Measurements from ENCODE around the gene ARL5B.

DNA sequence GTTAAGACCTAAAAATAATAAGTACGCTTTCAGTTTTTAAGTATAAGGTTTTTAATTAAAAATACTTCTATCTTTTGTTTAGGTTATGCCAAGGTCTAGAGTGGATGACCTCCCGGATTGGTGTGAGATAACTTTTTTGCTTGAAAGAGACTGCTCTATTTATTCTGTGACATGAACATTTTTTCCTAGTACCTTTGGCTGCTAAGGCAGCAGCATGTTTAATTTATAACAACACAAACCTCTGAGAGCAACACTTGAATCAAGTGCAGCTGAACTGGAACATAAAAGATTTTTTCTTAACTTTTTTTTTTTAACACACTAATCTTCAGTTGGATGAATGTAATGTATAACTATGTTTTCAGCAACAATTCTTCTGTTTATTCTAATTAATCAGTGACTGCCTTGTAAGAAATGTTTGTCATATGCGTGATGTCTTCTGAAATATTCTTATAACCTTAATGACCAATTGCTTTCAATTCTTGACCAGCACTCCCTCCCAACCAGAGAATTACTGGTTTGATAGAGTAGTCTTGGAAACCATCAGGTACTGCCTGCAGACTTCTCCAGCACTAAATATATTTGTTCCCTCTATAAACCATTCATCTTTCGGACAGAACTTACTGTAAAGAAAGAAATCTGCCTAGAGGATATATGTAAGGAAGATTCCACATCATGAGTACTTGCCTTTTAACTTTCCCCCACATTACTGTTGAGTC, 16.0 kb downstream of the ARL5B start:
- TF ChIP-seq, protein P1, sequence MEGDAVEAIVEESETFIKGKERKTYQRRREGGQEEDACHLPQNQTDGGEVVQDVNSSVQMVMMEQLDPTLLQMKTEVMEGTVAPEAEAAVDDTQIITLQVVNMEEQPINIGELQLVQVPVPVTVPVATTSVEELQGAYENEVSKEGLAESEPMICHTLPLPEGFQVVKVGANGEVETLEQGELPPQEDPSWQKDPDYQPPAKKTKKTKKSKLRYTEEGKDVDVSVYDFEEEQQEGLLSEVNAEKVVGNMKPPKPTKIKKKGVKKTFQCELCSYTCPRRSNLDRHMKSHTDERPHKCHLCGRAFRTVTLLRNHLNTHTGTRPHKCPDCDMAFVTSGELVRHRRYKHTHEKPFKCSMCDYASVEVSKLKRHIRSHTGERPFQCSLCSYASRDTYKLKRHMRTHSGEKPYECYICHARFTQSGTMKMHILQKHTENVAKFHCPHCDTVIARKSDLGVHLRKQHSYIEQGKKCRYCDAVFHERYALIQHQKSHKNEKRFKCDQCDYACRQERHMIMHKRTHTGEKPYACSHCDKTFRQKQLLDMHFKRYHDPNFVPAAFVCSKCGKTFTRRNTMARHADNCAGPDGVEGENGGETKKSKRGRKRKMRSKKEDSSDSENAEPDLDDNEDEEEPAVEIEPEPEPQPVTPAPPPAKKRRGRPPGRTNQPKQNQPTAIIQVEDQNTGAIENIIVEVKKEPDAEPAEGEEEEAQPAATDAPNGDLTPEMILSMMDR (conservative IDR thresholded peaks at IDR 0.05; ENCODE audit: low read depth, low read length): no peak
- TF ChIP-seq EZH2phosphoT487 (IDR thresholded peaks at IDR 0.05; ENCODE audit: borderline replicate concordance, low read length): no peak

Data from PC-3 (cell line).